CD4-positive, alpha-beta T cell treated with Interleukin-15 for 4 hours (primary cell): ENCODE results near the gene SLC35B4.

Experiments used
- DNase-seq: peaks from one replicate; pipeline ENCODE4 v3.0.0-alpha.2; 2020; ENCODE audit warnings: low spot score

SLC35B4 gene, protein sequence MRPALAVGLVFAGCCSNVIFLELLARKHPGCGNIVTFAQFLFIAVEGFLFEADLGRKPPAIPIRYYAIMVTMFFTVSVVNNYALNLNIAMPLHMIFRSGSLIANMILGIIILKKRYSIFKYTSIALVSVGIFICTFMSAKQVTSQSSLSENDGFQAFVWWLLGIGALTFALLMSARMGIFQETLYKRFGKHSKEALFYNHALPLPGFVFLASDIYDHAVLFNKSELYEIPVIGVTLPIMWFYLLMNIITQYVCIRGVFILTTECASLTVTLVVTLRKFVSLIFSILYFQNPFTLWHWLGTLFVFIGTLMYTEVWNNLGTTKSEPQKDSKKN

GRCh38 chr7:134316539-134317344 lies at the start of gene SLC35B4:
Gene SLC35B4, minus strand, starts transcription at chr7:134316930. Its CDS starts 179 bp downstream, at chr7:134316751.
- peak; percentile 95 for DNase-seq

- no peak for DNase-seq
These were observed 49.8 kb upstream of the SLC35B4 start for GRCh38 chr7:134366481-134366880.

- DNase-seq, result no peak
These were observed 48.8 kb upstream of the SLC35B4 start for GRCh38 chr7:134365341-134366054.

DNA sequence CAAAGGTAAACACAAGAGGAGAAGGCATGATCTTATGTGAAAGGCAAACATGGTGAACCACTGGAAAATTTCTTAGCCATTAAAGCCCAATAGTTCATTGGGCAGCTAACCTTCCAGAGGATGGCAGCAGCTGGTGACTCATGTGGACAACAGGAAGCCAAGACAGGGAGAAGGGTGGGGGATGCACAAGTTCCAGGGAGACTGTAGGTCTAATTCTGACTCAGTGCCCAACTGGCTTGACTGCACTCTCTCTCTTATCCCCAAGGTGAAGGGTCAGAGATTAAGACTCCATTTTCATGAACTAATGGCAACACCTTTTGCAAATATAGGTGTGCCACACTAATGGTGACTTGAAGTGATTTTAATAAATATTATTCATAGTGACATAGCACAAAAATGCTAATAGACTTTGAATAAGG lies 47.9 kb upstream of the SLC35B4 start:
- DNase-seq, result no peak

- no peak for DNase-seq
These were observed 46.1 kb upstream of the SLC35B4 start for GRCh38 chr7:134362587-134363483.

DNA sequence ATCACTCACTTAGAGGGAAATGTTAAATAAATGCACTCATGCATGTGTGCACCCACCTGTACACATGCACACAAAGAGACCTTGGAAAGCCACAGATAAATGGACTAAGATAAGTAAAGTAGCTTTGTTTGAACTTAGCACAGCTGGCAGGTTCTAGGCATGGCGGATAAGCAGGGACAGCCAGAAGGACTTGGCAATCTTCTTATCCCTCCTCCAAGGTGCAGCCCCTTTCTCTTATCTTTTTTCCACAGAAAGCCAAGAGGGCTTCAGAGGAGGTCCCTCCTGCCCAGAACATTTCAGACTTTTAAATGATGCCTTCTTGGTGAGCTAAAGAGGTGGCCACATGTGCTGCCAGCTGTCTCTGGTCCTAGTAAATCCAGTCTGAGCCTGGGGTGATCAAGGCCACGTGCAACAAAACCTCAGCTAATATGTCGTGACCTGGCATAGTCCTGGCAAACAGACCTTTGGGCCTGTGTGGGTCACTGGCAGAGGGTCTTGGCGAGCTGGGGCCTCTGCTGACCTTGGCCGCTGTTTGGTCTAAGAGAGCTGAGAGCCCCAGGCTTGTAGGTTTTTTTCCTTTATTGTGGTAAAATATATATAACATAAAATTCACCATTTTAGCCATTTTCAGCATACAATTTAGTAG lies 43.2 kb upstream of the SLC35B4 start:
- no peak for DNase-seq

DNA sequence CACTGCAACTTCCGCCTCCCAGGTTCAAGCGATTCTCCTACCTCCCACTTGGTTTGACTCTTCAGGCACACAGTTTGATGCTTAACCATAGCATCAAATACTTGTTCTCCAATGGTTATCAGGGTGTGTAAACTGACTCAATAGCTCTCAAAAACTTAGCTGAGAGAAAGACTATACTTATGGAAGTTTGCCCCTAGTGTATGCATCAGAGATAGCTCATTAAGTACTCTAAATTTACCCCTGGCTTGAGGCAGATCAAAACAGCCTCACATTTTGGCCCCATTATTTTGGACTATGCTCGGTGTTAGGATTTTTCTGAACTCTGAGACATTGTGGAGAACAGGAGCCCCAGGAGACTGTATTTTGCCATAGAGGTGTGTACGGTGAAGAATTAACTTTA lies 40.8 kb upstream of the SLC35B4 start:
- no peak for DNase-seq

DNA sequence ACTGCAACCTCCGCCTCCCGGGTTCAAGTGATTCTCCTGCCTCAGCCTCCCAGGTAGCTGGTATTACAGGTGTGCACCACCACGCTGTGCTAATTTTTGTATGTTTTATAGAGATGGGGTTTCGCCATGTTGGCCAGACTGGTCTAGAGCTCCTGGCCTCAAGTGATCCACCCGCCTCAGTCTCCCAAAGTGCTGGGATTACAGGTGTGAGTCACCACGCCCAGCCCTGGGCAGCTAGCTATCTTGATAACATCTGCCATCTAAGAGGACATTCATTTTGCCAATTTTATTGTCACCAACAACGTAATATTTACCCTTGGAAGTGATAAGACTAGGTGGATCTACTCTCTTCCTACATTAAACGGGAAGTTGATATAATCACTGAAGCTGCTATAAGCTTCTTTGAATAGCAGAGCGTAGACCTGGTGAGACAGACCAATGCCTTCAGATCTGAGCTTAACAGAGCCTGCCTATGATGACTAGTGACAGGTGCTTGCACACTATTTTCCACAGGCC lies 39.7 kb upstream of the SLC35B4 start:
- no peak for DNase-seq

- no peak for DNase-seq
These were observed 39.2 kb upstream of the SLC35B4 start for GRCh38 chr7:134355927-134356326.

DNA sequence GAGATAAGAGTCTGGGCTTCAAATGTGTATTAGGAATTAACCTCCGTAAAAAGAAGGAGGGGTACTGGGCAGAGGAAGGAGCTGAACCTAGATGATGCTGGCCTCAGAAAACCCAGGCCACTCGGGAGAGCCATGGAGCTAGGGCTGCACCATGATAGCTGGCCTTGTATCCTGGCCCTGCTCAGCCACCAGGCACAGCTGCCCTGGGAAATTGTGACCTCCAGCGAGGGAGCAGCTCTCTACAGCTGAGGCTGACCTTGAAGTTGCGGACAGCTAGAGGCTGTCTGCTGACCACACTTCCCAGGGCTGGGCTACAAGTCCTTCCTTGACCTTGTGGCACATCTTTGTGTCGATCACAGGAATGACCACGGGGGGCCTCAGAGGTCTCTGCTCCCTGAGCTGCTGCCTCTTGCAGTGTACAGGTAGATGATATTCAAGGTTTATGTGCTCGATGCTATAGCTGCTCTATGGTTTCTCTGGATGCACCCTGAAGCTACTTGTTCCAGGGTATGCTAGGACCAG lies 38.3 kb upstream of the SLC35B4 start:
- no peak for DNase-seq

GRCh38 chr7:134353411-134353810 lies 36.7 kb upstream of the SLC35B4 start:
- no peak for DNase-seq

DNA sequence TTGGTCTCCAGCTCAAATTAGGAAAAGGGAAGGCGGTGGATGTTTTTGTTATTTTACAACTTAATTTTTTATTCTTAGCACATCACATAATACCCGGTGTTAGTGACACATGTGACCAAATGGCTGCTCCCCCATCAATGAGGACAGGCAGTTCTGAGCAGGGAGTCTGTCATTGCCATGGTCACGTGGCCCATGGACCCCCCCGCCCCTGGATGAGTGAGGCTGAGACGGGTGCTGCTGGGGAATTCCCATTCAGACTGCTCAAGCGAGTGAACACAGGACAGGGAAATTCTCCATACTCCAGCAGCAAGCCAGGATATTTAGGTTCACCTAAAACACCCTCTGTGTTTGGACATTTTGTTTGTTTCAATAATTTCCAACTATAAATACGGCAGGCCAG lies 34.7 kb upstream of the SLC35B4 start:
- DNase-seq, result no peak

DNA sequence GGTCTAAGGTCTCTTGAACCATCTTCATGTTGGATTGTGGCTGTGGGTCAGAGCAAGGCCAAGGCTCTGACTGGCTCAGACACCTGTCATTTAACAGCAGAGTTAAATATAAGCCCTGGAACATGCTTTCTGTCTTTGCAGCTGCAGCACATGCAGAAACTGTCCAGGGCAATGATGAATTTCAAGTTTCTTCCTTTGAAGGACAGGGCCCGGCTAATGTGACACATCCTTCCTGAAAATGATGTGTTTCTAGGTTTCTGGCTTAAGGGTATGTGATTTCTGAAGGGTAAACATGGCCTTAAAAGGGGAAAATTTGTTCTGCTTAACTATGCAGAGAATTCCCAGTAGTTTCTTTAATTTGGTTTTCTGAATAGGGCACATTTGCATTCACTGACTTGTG lies 34.0 kb upstream of the SLC35B4 start:
- DNase-seq, result no peak

DNA sequence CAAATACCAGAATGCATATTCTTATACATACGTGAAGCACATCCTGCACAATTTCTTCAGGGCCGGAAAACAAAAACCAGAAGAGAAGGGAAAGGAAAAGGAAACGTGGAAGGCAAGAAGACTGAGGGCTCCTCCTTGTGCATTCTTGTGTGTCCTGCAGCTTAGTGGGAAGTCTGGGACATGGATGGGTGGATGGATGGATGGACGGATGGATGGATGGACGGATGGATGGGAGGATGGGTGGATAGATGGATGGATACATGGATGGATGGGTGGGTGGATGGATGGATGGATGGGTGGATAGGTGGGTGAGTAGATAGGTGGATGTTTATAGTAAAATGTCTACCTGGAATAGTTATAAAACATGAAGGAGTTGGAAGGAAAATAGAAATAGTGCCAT lies 30.8 kb upstream of the SLC35B4 start:
- DNase-seq, result no peak

DNA sequence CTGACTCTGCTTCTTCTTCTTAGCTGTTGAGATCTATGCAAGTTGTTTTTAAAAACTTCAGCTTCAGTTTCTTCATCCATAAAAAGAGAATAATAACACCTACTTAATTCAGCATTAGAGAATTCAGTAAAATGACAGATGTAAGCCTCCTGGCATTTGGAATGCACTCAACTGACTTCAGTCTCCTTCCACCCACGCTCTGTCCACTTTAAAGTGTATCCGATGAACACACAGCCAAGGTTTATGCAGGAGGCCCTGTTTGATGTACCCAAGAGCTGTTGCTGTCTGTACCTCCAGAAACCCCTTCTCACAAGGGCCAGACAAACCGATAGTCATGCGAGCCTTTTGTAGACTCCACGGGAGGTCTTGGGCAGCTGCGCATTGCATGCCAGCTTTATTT lies 27.1 kb upstream of the SLC35B4 start:
- DNase-seq, result no peak

- DNase-seq, result no peak
These were observed 26.4 kb upstream of the SLC35B4 start for GRCh38 chr7:134343136-134343535.

DNA sequence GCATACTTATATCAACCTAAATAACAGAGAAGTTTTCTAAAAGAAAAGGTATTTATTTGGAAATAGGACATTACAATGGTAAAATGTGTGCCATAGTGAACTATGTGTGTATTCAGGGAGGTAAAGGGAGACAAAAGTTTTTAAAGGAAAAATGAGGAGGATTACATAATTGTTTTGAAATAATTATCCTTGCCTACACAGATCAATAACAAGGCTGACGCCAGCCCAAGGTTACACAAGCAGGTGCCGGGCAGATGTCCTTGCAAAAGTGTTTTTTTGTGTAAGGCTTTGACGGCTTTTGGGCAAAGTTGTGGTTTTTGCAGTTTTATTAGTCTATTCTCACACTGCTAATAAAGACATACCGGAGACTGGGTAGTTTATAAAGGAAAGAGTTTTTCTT lies 22.7 kb upstream of the SLC35B4 start:
- DNase-seq, result no peak

DNA sequence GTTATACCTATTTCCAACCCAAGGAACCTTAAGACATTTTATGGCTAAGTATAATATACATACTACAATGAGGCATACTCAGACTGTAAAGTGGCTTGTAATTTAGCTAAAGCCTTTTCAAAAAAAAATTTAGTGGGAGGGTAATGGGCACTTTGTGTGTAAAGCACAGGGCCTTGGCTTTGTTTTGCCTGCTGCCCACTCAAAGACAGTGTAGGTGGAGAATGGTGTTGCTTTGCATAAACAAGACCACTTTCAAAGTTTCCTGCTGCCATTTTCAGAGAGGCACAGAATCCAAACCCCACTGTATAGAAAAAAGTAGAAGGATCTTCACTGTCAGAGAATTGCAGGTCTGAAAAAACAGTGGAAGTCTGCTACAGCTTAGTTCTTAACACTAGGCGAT lies 21.2 kb upstream of the SLC35B4 start:
- no peak for DNase-seq

DNA sequence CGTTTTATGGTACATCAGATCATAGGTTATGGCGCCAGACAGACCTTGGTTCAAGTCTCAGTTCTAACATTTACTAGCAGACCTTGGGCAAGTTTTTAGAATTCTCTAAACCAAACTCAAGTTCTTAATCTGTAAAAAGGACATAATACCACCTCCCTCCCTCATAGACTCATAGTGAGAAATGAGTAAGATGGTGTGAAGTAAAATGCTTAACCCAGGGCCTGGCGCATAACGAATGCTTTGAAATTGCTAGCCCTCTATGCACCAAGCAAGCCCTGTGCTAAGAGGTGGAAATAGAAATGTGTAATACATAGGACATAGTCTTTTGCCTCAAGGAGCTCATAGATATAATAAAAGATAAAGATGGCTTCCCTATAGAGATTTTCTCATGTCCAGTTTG lies 17.7 kb upstream of the SLC35B4 start:
- DNase-seq, result no peak

- DNase-seq, result no peak
These were observed 17.2 kb upstream of the SLC35B4 start for GRCh38 chr7:134333943-134334342.

- DNase-seq, result no peak
These were observed 16.2 kb upstream of the SLC35B4 start for GRCh38 chr7:134332892-134333291.
